HG03442 (cell line): Measurements from ENCODE around the gene DNER.

Source experiments
- ATAC-seq: cut with Tn5 transposase; IDR thresholded peaks from one replicate; pipeline ENCODE4 v1.9.1; 2021; ENCODE audit warnings: mild to moderate bottlenecking, moderate library complexity; ENCODE audit not compliant: unreplicated experiment

Gene DNER

DNA sequence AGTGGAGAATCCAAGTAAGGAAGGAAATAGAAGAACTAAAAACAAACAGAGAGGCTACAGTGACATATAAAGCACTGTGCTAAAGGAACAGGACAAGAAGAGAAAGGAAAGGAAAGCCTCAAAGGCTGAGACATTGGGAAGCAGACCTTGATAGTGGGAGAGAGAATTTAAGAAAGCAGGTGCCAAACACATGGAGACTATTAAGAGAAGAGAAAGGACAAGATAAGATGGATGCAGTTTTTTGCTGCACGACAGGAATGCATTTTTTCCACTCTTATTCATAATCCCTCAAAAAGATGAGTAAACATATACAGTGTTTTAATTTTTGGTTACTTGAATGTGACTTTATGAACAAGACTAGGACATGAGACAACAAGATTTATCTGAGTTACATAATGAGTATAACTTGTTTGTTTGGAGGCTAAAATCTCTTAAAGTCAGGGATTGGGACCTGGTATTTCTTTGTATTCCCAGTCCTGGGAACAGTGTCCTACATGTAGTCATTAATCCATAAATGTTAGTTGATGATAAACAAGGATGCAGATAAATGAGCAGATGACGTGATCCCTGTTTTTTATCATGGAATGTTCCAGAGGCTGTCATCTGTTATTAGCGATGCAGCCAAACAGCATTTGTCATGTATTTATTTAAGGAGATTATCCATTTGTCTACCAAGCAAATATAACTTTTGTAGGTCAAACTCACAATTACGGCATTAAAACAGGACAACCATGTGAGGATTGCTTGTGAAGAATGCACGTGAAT lies 141.7 kb downstream of the DNER start:
- no peak for ATAC-seq

DNA sequence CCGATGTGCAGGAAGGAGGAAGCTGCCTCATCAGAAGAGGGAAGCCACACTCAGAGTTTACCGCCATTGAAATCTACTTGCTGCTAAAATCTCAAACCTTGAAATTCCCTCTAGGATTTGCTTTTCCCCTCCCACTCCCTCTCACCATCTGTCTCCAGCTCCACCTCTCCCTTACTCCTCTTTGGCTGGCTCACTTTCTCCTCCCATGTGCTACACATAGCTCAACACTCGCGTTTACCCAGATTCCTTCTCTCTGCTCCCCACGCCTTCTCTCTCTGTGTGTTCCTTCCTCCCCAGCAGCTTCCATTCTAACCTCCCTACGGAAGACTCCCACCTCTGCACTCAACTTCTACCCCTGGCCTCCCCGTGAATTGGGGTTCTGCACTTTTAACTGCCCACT lies 143.1 kb downstream of the DNER start:
- ATAC-seq, result no peak

DNA sequence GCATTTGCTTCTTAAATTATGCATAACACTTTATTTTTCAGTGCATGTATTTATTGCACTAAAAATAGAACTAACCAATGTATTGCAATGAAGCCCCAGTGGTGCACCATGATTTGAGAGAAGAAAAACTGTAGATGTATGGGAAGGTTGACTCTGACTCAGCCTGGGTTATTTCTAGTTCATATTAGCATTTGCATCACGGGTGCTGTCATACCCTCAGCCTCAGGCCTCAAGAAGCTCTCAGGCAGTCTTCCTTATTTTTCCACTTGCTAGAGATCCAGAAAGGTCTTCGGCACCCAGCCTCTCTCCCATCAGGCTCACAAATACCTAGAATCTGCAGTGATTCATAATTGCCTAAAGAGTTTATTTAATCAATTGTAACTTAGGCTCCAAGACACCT lies 148.0 kb downstream of the DNER start:
- ATAC-seq, result no peak

DNA sequence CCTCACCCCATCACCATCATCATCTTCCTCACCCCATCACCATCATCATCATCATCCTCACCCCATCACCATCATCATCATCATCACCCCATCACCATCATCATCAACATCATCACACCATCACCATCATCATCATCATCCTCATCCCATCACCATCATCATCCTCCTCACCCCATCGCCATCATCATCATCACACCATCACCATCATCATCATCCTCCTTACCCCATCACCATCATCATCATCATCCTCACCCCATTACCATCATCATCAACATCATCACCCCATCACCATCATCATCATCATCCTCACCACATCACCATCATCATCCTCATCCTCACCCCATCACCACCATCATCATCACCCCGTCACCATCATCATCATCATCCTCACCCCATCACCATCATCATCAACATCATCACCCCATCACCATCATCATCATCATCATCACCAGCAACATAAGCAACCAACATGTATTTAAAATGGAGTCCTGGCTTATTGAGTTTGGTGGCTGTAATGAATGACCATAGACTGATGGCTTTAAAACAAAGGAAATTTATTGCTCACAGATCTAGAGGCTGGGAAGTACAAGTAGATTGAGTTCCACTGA lies 150.0 kb downstream of the DNER start:
- ATAC-seq, result no peak

DNA sequence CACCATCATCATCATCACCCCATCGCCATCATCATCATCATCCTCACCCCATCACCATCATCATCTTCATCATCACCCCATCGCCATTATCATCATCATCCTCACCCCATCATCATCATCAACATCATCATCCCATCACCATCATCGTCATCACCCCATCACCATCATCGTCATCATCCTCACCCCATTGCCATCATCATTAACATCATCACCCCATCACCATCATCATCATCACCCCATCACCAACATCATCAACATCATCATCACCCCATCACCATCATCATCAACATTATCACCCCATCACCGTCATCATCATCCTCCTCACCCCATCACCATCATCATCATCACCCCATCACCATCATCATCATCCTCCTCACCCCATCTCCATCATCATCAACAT lies 151.0 kb downstream of the DNER start:
- no peak for ATAC-seq

DNA sequence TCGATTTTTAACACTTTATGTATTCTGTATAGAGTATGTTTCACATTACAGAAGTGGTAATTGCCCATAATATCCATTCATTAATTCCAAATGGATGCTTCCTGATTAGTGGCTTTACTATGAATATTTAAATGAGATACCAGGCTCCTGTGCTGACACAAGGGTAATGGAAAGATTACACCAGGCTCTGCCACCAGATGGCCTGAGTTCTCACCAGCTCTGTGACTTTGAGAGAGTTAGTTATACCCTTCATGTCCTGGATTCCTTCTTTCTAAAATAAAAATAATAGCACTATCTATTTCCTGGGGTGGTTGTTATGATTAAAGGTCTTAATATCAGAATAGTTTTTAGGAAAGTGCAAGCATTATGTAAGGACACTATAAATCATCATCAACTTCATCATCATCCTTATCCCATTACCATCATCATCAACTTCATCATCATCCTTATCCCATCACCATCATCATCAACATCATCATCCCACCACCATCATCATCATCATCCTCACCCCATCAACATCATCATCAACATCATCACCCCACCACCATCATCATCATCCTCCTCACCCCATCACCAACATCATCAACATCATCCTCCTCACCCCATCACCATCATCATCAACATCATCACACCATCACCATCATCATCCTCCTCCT lies 151.8 kb downstream of the DNER start:
- no peak for ATAC-seq

DNA sequence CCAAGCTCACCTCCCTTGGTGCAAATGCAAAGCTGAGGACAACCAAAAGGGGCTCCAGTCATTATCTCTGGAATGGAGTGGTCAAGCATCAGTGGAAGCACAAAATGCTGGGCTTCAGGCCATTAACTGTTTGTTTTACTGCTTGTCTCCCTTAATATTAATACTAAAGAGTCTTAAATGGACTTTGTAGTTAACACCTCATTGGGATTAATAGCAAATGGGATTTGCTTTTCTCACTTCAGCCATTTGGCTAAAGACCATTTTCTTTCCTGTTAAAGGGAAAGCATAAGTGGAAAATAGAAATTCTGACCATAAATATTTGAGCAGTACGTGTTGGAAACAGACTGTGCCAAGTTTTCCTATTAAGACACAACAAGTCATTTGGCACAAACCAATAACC lies 154.4 kb downstream of the DNER start:
- ATAC-seq, result no peak

DNA sequence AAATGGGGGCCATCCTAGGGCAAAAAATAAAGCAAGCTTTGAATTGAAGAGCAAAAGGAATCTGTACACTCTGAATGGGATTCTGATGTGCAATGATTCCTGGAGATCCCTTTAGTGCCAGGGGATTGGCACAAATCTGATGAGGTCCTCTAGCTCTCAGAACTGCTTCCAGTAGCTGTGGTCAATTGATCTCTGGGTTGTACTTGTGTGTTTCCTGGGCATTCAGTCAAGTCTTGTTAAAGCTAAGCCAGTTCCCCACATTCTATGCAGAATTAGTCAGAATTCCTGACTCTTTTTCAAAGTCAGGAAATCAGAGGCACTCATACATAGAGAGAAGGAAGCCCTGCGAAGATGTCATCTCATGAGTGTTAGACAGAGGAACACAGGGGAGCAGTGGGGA lies 161.3 kb downstream of the DNER start:
- ATAC-seq, result no peak

DNA sequence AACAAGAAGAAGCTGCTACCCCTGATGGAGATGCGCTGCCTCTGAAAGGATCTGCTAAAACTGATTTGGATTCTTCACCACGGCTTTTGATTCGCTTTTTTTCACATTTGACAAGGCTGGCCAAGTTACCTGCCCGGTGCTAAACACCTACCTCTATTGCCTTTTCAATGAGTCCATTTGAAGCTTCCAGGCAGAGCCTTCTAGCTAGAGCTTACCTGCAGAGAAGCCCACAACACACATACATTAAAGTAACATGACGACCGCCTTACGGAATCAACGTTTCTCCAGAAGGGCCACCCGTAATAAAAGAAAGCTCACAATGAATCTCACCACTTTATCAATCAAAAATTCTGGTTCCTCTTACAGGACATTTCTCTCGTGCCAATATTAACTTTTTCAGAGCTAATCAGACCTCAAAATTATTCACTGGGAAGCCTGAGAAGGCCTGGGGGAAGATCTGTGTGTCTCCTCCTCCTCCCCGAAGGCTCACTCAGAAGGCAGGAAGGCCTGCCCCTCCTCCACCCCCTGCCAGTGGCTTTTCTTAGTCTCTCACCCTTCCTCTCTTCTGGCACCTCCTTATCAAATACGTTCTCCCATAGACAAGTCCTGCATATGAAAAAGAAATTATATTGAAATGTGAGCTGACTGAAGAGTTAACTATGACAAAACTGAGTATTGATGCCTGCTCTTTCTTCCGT lies 171.0 kb downstream of the DNER start:
- ATAC-seq, result no peak

DNA sequence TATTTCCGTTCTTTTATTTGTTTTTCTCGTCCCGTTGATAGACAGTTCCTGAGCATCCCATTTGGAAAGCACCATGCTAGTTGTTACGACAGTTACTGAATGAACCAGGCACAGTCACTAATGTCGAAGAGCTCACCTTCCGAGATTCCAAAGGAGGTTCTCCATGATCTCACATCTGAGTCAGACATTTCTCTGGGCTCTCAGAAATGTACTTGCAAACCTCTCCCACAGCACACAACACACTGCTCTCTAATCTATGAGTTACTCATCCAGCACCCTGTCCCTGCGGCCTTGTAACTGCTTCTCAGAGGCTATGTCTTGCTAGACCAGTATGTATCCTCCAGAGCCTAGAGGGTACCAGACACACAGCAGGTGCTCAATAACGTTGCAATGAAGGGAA lies 174.7 kb downstream of the DNER start:
- ATAC-seq, result no peak

DNA sequence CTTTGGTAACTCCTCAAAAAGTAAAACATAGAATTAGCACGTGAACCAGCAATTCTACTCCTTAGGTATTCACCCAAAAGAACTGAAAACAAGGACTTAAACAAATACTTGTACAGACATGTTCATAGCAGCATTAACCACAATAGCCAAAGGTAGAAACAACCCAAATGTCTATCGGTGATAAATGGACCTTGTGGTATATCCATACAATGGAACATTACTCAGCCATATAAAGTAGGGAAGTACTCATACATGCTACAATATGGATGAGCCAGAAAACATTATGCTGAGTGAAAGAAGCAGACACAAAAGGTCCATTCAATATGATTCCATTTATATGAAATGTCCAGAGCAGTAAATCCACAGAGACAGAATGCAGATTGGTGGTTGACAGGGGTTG lies 182.8 kb downstream of the DNER start:
- no peak for ATAC-seq

DNA sequence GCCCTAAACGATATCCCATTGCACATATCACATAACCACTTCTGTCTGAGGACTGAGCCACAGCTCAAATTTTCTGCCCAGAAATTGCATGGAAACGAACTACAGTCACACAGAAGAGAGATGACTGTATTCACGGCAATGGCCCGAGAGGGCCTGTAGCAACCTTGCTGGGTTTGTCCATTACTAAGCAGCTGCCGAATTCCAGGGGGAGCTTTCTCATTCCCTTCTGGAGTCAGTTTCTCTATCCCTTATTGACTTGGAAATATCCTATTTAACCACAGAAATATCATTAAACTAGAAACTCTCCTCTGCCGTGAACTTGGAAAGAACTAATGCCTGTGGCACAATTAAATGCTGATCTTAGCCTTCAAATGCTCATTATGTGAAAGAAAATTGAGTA lies 183.9 kb downstream of the DNER start:
- ATAC-seq, result no peak

DNA sequence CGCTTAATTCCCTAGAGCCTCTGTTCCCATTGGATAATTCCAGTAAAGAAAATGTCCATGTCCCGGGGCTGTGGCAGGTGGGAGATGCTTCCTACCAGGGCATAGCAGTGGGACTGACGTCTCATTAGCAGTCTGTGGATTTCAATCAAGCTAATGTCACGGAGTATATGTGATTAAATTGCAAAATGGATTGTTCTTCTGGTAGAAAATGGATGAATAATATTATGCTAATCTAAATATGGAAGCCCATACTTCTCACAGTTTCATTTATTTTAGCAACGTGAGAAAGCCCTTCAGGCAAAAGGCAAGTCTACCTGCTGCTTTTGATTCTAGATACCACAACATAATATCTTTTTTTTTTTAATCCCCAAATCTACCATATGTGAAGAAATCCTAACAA lies 185.5 kb downstream of the DNER start:
- ATAC-seq, result no peak

DNA sequence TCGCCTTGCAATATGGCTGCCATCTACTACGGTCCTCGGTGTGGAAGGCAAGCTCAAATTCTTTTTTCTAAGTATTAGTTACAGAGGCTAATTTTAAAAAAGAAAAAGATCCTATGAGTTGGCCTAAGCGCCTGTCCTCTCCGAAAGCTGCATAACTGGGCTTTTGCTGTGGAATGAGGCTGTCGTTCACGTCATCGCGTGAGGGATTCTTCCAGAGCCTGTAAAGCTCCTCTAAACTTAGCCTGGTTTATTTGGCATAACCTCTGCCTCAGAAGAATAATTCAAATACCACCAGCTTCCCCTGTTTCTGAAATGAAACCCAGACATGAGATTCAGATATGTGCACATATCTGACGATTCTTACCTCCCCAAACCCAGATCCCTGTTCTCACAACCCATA lies 187.4 kb downstream of the DNER start:
- ATAC-seq, result no peak

DNA sequence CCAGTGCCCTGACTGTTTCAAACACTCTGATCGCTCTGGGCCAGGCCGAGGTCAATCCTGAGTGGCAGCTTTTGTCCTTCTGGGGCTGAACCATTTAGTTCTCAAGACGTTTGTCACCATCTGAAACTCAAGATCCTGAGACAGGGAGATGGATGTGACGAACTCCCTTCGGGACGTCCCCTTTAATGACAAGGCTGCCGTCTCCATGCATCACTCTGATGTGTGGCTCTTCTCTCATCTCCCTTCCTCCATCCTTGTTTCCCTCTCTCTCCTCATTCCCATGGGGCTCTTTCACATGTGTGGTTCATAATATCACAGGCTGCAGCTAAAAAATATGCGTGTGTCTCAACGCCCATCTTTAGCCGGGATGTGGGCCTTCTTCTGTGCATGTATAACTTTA lies 189.6 kb downstream of the DNER start:
- ATAC-seq, result no peak

DNA sequence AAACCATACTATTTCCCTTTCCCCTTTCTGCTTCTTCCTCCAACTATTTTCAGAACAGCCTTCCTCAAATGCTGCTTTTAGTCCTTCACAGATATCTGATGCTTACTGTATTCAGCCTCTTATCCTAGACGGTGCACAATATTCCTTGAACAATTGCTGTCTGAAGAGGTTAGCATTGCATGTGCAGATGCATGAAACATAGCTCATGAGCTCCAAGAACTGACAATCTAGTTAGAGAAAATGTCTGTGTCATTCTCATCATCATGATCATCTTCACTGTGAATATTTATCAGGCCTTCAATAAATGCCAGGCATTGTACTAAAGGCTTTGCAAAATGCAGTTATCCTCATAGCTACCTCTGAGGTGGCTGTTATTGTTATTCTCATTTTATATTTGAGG lies 190.7 kb downstream of the DNER start:
- no peak for ATAC-seq

DNA sequence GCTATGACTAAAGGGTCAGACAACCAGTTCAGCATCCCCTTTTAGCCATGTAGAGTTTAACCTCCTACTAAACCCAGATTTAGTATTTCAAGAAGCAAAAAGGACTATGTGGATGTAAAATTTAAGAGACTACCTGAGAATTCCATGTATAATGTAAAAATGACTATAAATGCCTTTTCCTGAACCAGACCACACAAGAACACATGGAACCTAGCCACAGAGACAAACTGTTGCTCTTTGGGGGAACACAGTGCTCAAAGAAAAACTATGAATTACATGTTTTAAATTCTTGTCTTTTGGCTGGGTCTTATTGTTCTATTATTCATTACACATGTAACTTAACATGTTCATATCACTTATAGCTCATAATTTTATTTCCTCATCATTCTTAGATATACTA lies 192.8 kb downstream of the DNER start:
- ATAC-seq, result no peak

DNA sequence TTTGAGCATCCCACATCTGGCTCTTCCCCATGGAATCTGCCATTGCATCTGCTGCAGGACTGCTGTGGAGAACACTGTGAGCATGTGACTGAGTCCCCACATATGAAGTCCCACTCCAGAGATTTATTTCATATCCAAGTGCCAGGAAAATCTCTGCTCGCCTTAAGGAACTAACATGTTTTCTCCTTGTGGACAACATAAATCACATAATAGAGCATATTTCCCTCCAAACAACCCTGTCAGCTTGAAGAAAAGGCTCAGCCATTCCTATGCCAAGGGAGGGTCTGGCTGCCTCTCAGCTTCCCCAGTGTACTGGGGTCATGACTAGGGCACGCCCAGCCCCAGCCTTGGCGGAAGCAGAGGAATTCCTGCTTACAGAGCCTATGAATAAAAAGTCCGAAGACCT lies 193.7 kb downstream of the DNER start:
- ATAC-seq, result no peak

DNA sequence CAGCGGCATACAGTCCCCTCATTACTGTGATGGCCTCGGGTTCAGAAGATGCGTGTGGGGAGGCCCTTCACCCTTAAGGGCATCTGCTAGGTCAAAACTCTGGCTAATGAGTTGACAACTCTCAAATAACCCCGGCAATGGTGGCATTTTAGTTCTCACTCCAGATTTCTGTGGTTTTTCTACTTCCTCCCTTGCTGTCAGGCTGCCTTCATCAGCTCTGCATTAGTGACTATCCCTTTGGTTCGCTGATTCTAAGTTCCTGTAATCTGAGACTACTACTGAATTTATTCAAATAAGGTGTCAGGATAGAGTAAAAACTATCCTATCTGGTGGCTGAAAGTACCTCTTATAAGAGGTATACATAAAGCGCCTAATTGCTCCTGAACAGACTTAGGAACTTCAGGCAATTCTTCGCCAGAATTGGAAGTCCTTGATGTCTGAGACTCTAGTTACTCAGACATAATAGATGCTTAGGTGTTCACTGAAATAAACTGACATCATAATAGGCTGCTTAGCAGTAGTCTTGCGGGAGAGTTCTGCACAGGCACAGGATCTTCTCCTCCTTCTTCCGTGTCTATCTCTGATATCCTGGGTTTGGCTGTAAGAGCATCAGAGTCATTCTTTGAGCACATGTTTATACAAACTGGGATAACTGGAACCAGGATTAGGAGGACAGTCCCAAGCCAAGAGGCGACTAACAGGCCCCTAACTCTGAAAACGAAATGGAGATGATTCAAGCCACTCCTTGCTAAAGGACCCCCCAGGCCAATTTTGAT lies 194.5 kb downstream of the DNER start:
- ATAC-seq, result no peak

DNA sequence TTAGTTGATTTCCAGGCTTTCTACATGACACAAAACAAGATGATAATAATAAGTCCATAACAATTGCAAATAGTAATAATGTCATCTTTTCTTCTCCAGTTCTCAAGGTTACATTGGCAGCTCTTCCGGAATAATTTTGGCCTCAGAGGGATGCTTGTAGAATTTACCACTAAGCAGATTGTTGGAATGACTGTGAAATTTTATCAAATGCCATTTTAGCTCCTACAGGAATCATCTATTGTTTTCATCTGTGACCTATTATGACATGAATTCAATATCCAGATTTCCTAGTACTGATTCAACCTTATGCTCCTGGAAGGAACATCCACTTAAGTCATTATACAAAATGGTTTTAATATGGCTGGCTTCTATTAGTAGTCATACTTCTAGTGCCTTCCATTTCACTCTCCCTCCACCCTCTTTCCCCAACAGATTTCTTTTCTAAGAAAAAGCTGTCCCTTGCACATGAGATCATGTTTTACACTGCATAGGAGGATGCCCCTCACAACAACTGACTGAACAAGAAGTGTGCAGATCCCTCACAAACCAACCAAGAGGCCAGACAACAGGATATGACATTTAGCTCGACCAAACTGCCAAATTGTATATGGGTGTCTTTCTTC lies 200.0 kb downstream of the DNER start:
- no peak for ATAC-seq

DNA sequence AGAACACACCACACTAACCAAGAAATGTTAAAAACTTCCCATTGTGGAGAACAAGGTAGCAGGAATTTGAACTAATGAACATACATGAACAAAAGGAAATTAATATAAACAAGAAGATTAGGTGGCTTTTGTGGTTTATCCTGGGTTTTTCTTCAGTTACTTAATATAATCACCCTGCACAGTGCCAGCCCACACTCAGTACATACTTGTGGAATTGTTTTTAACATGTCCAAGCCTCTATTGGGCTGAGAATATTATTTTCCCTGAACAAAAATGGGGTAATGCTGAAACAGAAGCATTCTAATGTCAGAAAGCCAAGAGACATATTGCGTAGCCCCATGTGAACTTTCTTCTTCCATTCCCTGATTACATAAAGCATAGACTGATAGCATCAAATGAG lies 202.8 kb downstream of the DNER start:
- ATAC-seq, result no peak
